A549 (cell line): ENCODE results near the gene DCTD. TPM values are rescaled to one million over a fixed set of nuclear protein-coding genes. Genes with fewer than 3 reads are reported as not detected.
A peak's percentile ranks its signal among the peaks of the same experiment; 100 is the strongest.

ENCODE experiments used
- ATAC-seq, 2 experiments: fragments of 200-7000 bp in 1 of 2; fragments of >200 bp in 1 of 2; cut with Nextera tagmentation in 1 of 2; cut with Tn5 transposase in 1 of 2; 3 replicates each; pipeline versions ENCODE4 v1.8.0 to v1.9.1; 2018 to 2020; ENCODE audit warnings: mild to moderate bottlenecking in 1 of 2, moderate library complexity in 1 of 2
- CTCF ChIA-PET: fragments of 300-600 bp; sonication (Branson Sonifier 250); formaldehyde crosslinking; extraction: SDS; loops from one replicate; lab custom pipeline; 2021; ENCODE audit warnings: antibody characterized with exemption, inconsistent platforms; lab: Yijun Ruan, JAX
- POLR2A ChIA-PET: fragments of 350-600 bp; formaldehyde crosslinking; extraction: SDS; loops from one replicate; lab custom pipeline; 2021; ENCODE audit warnings: antibody characterized with exemption, inconsistent platforms; lab: Yijun Ruan, JAX
- DNase-seq, 2 experiments: peaks; one replicate each; pipeline versions ENCODE4 v3.0.0 to v3.0.0-alpha.2; 2011 to 2016; ENCODE audit warnings: low read depth in 1 of 2, low spot score in 1 of 2
- FAIRE-seq: peaks from 2 replicates; lab custom pipeline; 2011; peaks lifted over from hg19 to GRCh38; lab: Jason Lieb, UNC
- H3K27ac ChIP-seq, 2 experiments: fragments of >200 bp; sonication (Bioruptor Twin); formaldehyde crosslinking; 3 replicates each; pipeline ENCODE4 v1.5.1; 2016 to 2017
- H3K4me1 ChIP-seq: fragments of >200 bp; sonication (Bioruptor Twin); formaldehyde crosslinking; 3 replicates; pipeline ENCODE4 v1.6.1; 2016
- H3K4me2 ChIP-seq: fragments of >200 bp; sonication (Bioruptor Twin); formaldehyde crosslinking; 3 replicates; pipeline ENCODE4 v1.6.1; 2016
- H3K4me3 ChIP-seq: fragments of >200 bp; sonication (Bioruptor Twin); formaldehyde crosslinking; 3 replicates; pipeline ENCODE4 v1.5.1; 2016
- H3K9me3 ChIP-seq: fragments of >200 bp; sonication (Bioruptor Twin); formaldehyde crosslinking; 3 replicates; pipeline ENCODE4 v1.6.1; 2016
- ATOH8 ChIP-seq: fragments of 250-450 bp; sonication (Bioruptor Pico); IDR thresholded peaks from 2 replicates; pipeline ENCODE4 v1.5.0; 2020; ENCODE audit warnings: low read depth, mild to moderate bottlenecking, moderate library complexity
- E2F6 ChIP-seq: IDR thresholded peaks from 2 replicates; pipeline ENCODE4 v1.6.1; 2012; ENCODE audit warnings: low read depth, borderline replicate concordance
- ELK1 ChIP-seq: fragments of 150-350 bp; IDR thresholded peaks from 2 replicates; pipeline ENCODE4 v1.6.1; 2014; ENCODE audit warnings: low read depth, mild to moderate bottlenecking, low read length
- EP300 ChIP-seq, 2 experiments: fragments of >200 bp; sonication (Bioruptor Twin); formaldehyde crosslinking; IDR thresholded peaks; 2 replicates in 1 of 2; 3 replicates in 1 of 2; pipeline ENCODE4 v1.6.1; 2016 to 2017
- ESRRA ChIP-seq: fragments of 150-350 bp; IDR thresholded peaks from 2 replicates; pipeline ENCODE4 v1.6.1; 2014; ENCODE audit warnings: mild to moderate bottlenecking, low read length, borderline replicate concordance
- FOSB ChIP-seq: fragments of 250-450 bp; sonication (Bioruptor Pico); IDR thresholded peaks from 2 replicates; pipeline ENCODE4 v1.5.0; 2020; ENCODE audit warnings: mild to moderate bottlenecking, moderate library complexity
- GATA3 ChIP-seq: IDR thresholded peaks from 2 replicates; pipeline ENCODE4 v1.6.1; 2012; ENCODE audit warnings: borderline replicate concordance
- HMGXB4 ChIP-seq: fragments of 250-450 bp; sonication (Bioruptor Pico); IDR thresholded peaks from 2 replicates; pipeline ENCODE4 v1.5.0; 2021; ENCODE audit warnings: mild to moderate bottlenecking, moderate library complexity, borderline replicate concordance
- HOXA7 ChIP-seq: fragments of 250-450 bp; sonication (Bioruptor Pico); IDR thresholded peaks from 2 replicates; pipeline ENCODE4 v1.5.0; 2020; ENCODE audit warnings: mild to moderate bottlenecking, moderate library complexity
- HOXB5 ChIP-seq: fragments of 250-450 bp; sonication (Bioruptor Pico); IDR thresholded peaks from 2 replicates; pipeline ENCODE4 v1.5.0; 2020; ENCODE audit warnings: mild to moderate bottlenecking, moderate library complexity
- KDM1A ChIP-seq: fragments of 200-600 bp; sonication (generic); IDR thresholded peaks from 2 replicates; pipeline ENCODE4 v1.6.1; 2016; ENCODE audit warnings: low read depth, mild to moderate bottlenecking
- MAX ChIP-seq: IDR thresholded peaks from 2 replicates; pipeline ENCODE4 v1.6.1; 2012
- MAZ ChIP-seq: fragments of 150-350 bp; IDR thresholded peaks from 2 replicates; pipeline ENCODE4 v1.6.1; 2014; ENCODE audit warnings: antibody characterized with exemption, low read depth, low read length, borderline replicate concordance
- PHF8 ChIP-seq: fragments of 200-600 bp; sonication (generic); IDR thresholded peaks from 2 replicates; pipeline ENCODE4 v1.6.1; 2016; ENCODE audit warnings: low read depth, mild to moderate bottlenecking, antibody characterized with exemption, moderate library complexity, borderline replicate concordance
- POLR2A ChIP-seq: IDR thresholded peaks from 2 replicates; pipeline ENCODE4 v1.6.1; 2012; ENCODE audit warnings: mild to moderate bottlenecking, low read length
- RAD21 ChIP-seq, 2 experiments: fragments of >200 bp in 1 of 2; sonication (Bioruptor Twin) in 1 of 2; formaldehyde crosslinking in 1 of 2; IDR thresholded peaks in 1 of 2; conservative IDR thresholded peaks in 1 of 2; 2 replicates in 1 of 2; 3 replicates in 1 of 2; pipeline ENCODE4 v1.6.1; 2012 to 2018; ENCODE audit warnings: inconsistent platforms in 1 of 2
- RARB ChIP-seq: fragments of 250-450 bp; sonication (Bioruptor Pico); IDR thresholded peaks from 2 replicates; pipeline ENCODE4 v1.8.0; 2021; ENCODE audit warnings: mild to moderate bottlenecking, moderate library complexity
- RNF2 ChIP-seq: fragments of 200-600 bp; sonication (generic); IDR thresholded peaks from 2 replicates; pipeline ENCODE4 v1.6.1; 2016; ENCODE audit warnings: low read depth, mild to moderate bottlenecking, antibody characterized with exemption, moderate library complexity, borderline replicate concordance
- SMC3 ChIP-seq: fragments of >200 bp; sonication (Bioruptor Twin); formaldehyde crosslinking; IDR thresholded peaks from 3 replicates; pipeline ENCODE4 v1.6.1; 2018; ENCODE audit warnings: inconsistent platforms
- TFCP2L1 ChIP-seq: fragments of 250-450 bp; sonication (Bioruptor Pico); IDR thresholded peaks from 2 replicates; pipeline ENCODE4 v1.5.0; 2021; ENCODE audit warnings: mild to moderate bottlenecking
- TP53 ChIP-seq: fragments of 250-450 bp; sonication (Bioruptor Pico); IDR thresholded peaks from 2 replicates; pipeline ENCODE4 v1.5.0; 2021; ENCODE audit warnings: mild to moderate bottlenecking, moderate library complexity
- ZFP36 ChIP-seq: fragments of 450-650 bp; IDR thresholded peaks from 2 replicates; pipeline ENCODE4 v1.6.1; 2014; ENCODE audit warnings: borderline replicate concordance; ENCODE audit not compliant: partially characterized antibody
- WGBS: methylation state at CpG from one replicate; pipeline ENCODE4 v1.1.6; 2017; ENCODE audit errors: missing lambda C conversion rate; 5-methylcytosine and 5-hydroxymethylcytosine counted together
- polyA plus RNA-seq, 4 experiments: library from polyadenylated mRNA; depleted of rRNA in 3 of 4; stranded (reverse); fragments of >200 nt; fragmentation: RNase III in 1 of 4; extraction: RNeasy Plus Mini Kit Qiagen cat#74134 plus additional on column Dnase treatment in 1 of 4; gene quantifications; 2 replicates in 3 of 4; 3 replicates in 1 of 4; pipeline ENCODE4 v1.2.3, GENCODE V29; 2011 to 2017

Gene DCTD
- polyA plus RNA-seq, 2 of the 4 experiments (the other 2 are of a cell fraction): 74.4 to 112 TPM

GRCh38 chr4:182885022-182885737 is 32.0 kb downstream of the DCTD start:
- H3K4me3 ChIP-seq: no peak overlapping the region
- ChIA-PET POLR2A (no interaction called here), CTCF (no interaction called here)
- ATAC-seq: no peak
- H3K27ac ChIP-seq: no peak overlapping the region
- no peak overlapping the region for H3K4me2 ChIP-seq
- H3K9me3 ChIP-seq: peaks cover 13% of the 10 kb centered on the region
- H3K4me1 ChIP-seq: no peaks in the 10 kb centered on the region
- 92% methylated on average over 3 of the region's 3 CpGs for WGBS
- no peak for FAIRE-seq
- peak in 1 of 2 experiments; percentile 3 for DNase-seq
- TF ChIP-seq SMC3: no peak
- no peak for TF ChIP-seq EP300 (IDR thresholded peaks at IDR 0.05)
- TF ChIP-seq HMGXB4 (CRISPR knock-in tag): no peak
- TF ChIP-seq, all 56 proteins: peak for 0

- H3K27ac ChIP-seq: no peak overlapping the region
- no peak for DNase-seq
- ATAC-seq: no peak
- TF ChIP-seq GATA3 (no peak), ATOH8 (CRISPR knock-in tag) (no peak), RNF2 (no peak), ELK1 (no peak), PHF8 (no peak), KDM1A (no peak), ESRRA (no peak), RAD21 (conservative IDR thresholded peaks at IDR 0.05 in 1 of 2, IDR thresholded peaks at IDR 0.05 in 1 of 2) (no peak)
- TF ChIP-seq, all 56 proteins: peak for 0
- Histone ChIP-seq H3K4me2 (no peak overlapping the region), H3K4me3 (no peak overlapping the region), H3K9me3 (peaks cover 13% of the 10 kb centered on the region), H3K4me1 (no peaks in the 10 kb centered on the region)
- ChIA-PET POLR2A (no interaction called here), CTCF (no interaction called here)
- no peak for FAIRE-seq
- 95% methylated on average over 3 of the region's 3 CpGs for WGBS
Observed at GRCh38 chr4:182884040-182884439, 33.1 kb downstream of the DCTD start.

GRCh38 chr4:182883351-182883750 is 33.8 kb downstream of the DCTD start:
- CTCF ChIA-PET: interaction anchor here (1.2 kb wide), 1 partner anchor 378 kb away, joined by 3 read pairs; no protein-coding TSS in a partner anchor
- no peak for FAIRE-seq
- 98% methylated on average over 8 of the region's 8 CpGs for WGBS
- no peaks in the 10 kb centered on the region for H3K4me1 ChIP-seq
- TF ChIP-seq GATA3: no peak
- TF ChIP-seq RAD21 (conservative IDR thresholded peaks at IDR 0.05 in 1 of 2, IDR thresholded peaks at IDR 0.05 in 1 of 2): no peak
- no peak for TF ChIP-seq HMGXB4 (CRISPR knock-in tag)
- no peak for TF ChIP-seq POLR2A
- TF ChIP-seq HOXB5 (CRISPR knock-in tag): no peak
- TF ChIP-seq TFCP2L1 (CRISPR knock-in tag): no peak
- TF ChIP-seq TP53 (CRISPR knock-in tag): no peak
- TF ChIP-seq ATOH8 (CRISPR knock-in tag): no peak
- no peak for TF ChIP-seq E2F6
- TF ChIP-seq HOXA7 (CRISPR knock-in tag): no peak
- no peak for TF ChIP-seq MAZ
- TF ChIP-seq ZFP36: no peak
- no peak for TF ChIP-seq RARB (CRISPR knock-in tag)
- TF ChIP-seq MAX: no peak
- TF ChIP-seq FOSB: no peak
- TF ChIP-seq, all 56 proteins: peak for 0
- ATAC-seq: no peak
- POLR2A ChIA-PET: no interaction called here
- peaks cover 13% of the 10 kb centered on the region for H3K9me3 ChIP-seq
- H3K27ac ChIP-seq: no peak overlapping the region
- H3K4me2 ChIP-seq: no peak overlapping the region
- H3K4me3 ChIP-seq: no peak overlapping the region
- no peak for DNase-seq
